KMS-11 (cell line): Measurements from ENCODE around the gene SKI.

Experiments
- H2AFZ ChIP-seq: fragments of 200-600 bp; sonication (generic); 2 replicates; pipeline ENCODE4 v1.6.1; 2016; ENCODE audit warnings: antibody characterized with exemption, mixed run types, low read depth
- H3K27ac ChIP-seq: fragments of 200-600 bp; sonication (generic); 2 replicates; pipeline ENCODE4 v1.6.1; 2016; ENCODE audit warnings: mild to moderate bottlenecking, mixed run types
- H3K27me3 ChIP-seq: fragments of 200-600 bp; sonication (generic); 2 replicates; pipeline ENCODE4 v1.6.1; 2017; ENCODE audit warnings: mild to moderate bottlenecking, low read depth, mixed run types, moderate library complexity; ENCODE audit not compliant: insufficient read depth
- H3K36me3 ChIP-seq: fragments of 200-600 bp; sonication (generic); 2 replicates; pipeline ENCODE4 v1.6.1; 2017; ENCODE audit warnings: mild to moderate bottlenecking, mixed run types; ENCODE audit not compliant: insufficient read depth
- H3K4me1 ChIP-seq: fragments of 200-600 bp; sonication (generic); 2 replicates; pipeline ENCODE4 v1.6.1; 2016; ENCODE audit warnings: mild to moderate bottlenecking, low read depth, mixed run types; ENCODE audit not compliant: poor library complexity, severe bottlenecking
- H3K4me2 ChIP-seq: fragments of 200-600 bp; sonication (generic); 2 replicates; pipeline ENCODE4 v1.7.0; 2016; ENCODE audit warnings: mild to moderate bottlenecking, mixed run types
- H3K4me3 ChIP-seq: fragments of 200-600 bp; sonication (generic); IDR thresholded peaks from 2 replicates; pipeline ENCODE4 v1.6.1; 2017; ENCODE audit warnings: low read depth, low read length, mixed read lengths; ENCODE audit not compliant: insufficient read depth
- H3K79me2 ChIP-seq: fragments of 200-600 bp; sonication (generic); 2 replicates; pipeline ENCODE4 v1.6.1; 2016; ENCODE audit warnings: low read depth, mixed run types; ENCODE audit not compliant: insufficient read depth
- H3K9ac ChIP-seq: fragments of 200-600 bp; sonication (generic); 2 replicates; pipeline ENCODE4 v1.6.1; 2016; ENCODE audit warnings: mild to moderate bottlenecking, mixed run types
- H4K20me1 ChIP-seq: fragments of 200-600 bp; sonication (generic); 2 replicates; pipeline ENCODE4 v1.6.1; 2016; ENCODE audit warnings: mild to moderate bottlenecking, mixed run types; ENCODE audit not compliant: insufficient read depth
- CTCF ChIP-seq: fragments of 200-600 bp; sonication (generic); conservative IDR thresholded peaks from 2 replicates; pipeline ENCODE4 v1.6.1; 2017; ENCODE audit warnings: low read depth, mild to moderate bottlenecking, antibody characterized with exemption, low read length, moderate library complexity, mixed read lengths

The SKI gene

DNA sequence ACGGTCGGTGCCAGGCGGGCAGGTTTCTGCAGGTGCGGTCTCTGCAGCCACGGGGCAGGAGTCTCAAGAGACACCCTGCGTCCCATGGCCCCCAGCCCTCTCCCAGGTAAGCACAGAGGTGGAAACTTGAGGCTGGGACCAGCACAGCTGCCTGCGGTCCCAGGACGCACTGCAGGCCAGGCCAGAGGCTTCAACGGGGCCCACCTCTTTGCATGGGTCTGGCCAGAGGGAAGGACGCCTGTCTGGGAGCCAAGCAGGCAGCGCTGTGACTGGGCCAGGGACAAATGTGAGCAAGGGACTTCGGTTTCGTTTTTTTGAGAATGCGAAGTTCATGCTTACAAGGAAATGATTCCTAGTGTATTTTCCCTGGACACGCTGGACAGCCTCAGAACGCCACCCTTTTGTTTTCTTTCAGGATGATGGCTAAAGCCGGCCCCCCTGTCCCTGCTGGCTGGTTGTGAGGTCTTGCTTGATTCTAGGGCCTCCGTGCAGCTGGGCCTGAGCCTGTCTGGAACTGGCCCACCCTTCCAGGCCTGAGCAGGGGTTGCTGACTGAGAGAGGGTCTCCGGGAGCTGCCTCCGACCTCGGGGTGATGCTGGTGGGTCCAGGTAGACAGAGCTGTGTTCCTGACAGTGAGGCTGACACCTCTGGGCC lies 124.9 kb downstream of the SKI start:
- TF ChIP-seq CTCF, result no peak
- Histone ChIP-seq H3K27me3 (peaks cover 92% of the 10 kb centered on the region), H3K9ac (no peak overlapping the region), H4K20me1 (no peaks in the 10 kb centered on the region), H3K36me3 (no peaks in the 10 kb centered on the region), H3K79me2 (no peaks in the 10 kb centered on the region), H3K27ac (no peak overlapping the region), H3K4me2 (no peak overlapping the region), H2AFZ (no peak overlapping the region), H3K4me3 (no peak overlapping the region), H3K4me1 (no peaks in the 10 kb centered on the region)

DNA sequence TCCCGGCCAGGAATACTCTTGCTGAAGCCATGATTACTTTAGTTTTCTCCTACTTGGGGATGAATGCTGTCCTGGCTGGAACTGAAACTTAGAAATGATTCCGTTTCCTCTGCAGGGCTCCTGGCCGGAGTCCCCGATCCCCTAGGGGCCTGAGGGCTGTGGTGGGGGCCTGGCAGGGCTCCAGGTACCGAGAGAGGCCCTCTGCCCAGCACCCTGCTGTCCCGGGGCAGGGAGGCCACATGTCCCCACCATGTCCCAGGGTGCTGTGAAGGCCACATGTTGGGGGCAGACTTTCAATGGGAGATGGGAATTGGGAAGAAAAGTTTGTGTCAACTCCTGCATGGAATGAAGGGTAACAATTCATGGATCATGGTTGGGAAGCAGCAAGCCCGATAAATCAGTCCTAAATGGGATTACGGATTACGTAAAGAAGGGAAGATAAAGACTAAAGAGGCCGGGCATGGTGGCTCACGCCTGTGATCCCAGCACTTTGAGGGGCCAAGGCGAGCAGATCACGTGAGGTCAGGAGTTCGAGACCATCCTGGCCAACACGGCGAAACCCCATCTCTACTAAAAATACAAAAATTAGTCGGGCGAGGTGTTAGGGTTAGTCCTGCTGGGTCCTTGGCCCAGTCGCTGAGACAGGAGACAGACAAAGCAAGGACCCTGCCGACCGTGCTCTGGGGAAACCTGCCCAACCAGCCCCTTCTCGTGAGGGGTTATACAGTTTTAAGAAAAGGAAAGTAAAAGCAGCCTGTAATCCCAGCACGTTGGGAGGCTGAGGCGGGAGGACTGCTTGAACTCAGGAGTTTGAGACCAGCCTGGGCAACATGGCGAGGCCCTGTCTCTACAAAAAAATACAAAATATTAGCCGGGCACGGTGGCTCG lies 125.7 kb downstream of the SKI start:
- no peak for TF ChIP-seq CTCF
- no peak overlapping the region for H3K4me2 ChIP-seq
- peaks cover 99% of the 10 kb centered on the region for H3K27me3 ChIP-seq
- H3K9ac ChIP-seq, result no peak overlapping the region
- no peaks in the 10 kb centered on the region for H3K4me1 ChIP-seq
- H3K79me2 ChIP-seq, result no peaks in the 10 kb centered on the region
- no peak overlapping the region for H2AFZ ChIP-seq
- H3K4me3 ChIP-seq, result no peak overlapping the region
- no peaks in the 10 kb centered on the region for H4K20me1 ChIP-seq
- no peaks in the 10 kb centered on the region for H3K36me3 ChIP-seq
- H3K27ac ChIP-seq, result no peak overlapping the region

GRCh38 chr1:2354511-2355372 lies 126.6 kb downstream of the SKI start:
- H3K27me3 ChIP-seq, result peaks cover 90% of the 10 kb centered on the region
- no peak overlapping the region for H3K9ac ChIP-seq
- no peaks in the 10 kb centered on the region for H4K20me1 ChIP-seq
- no peaks in the 10 kb centered on the region for H3K4me1 ChIP-seq
- no peaks in the 10 kb centered on the region for H3K79me2 ChIP-seq
- no peak overlapping the region for H3K4me2 ChIP-seq
- no peak overlapping the region for H3K4me3 ChIP-seq
- H2AFZ ChIP-seq, result no peak overlapping the region
- H3K36me3 ChIP-seq, result no peaks in the 10 kb centered on the region
- TF ChIP-seq CTCF, result no peak
- H3K27ac ChIP-seq, result no peak overlapping the region

- no peaks in the 10 kb centered on the region for H3K36me3 ChIP-seq
- H3K4me1 ChIP-seq, result no peaks in the 10 kb centered on the region
- H3K27me3 ChIP-seq, result peaks cover 84% of the 10 kb centered on the region
- no peak overlapping the region for H2AFZ ChIP-seq
- no peak overlapping the region for H3K4me3 ChIP-seq
- H4K20me1 ChIP-seq, result no peaks in the 10 kb centered on the region
- TF ChIP-seq CTCF, result no peak
- no peak overlapping the region for H3K27ac ChIP-seq
- H3K9ac ChIP-seq, result no peak overlapping the region
- no peaks in the 10 kb centered on the region for H3K79me2 ChIP-seq
- no peak overlapping the region for H3K4me2 ChIP-seq
Observed at GRCh38 chr1:2355373-2356261, 127.5 kb downstream of the SKI start.
